GM21529 (cell line): Measurements from ENCODE around the gene GCNT3.
A peak's percentile ranks its signal among the peaks of the same experiment; 100 is the strongest.
"Not testable (repeated sequence)": the region's sequence is repeated elsewhere in the genome, so short reads cannot be mapped to it uniquely, and the experiment has no call there.

Experiments used
- ATAC-seq: cut with Tn5 transposase; IDR thresholded peaks from one replicate; pipeline ENCODE4 v1.9.1; 2021; ENCODE audit not compliant: unreplicated experiment

GCNT3 gene

DNA sequence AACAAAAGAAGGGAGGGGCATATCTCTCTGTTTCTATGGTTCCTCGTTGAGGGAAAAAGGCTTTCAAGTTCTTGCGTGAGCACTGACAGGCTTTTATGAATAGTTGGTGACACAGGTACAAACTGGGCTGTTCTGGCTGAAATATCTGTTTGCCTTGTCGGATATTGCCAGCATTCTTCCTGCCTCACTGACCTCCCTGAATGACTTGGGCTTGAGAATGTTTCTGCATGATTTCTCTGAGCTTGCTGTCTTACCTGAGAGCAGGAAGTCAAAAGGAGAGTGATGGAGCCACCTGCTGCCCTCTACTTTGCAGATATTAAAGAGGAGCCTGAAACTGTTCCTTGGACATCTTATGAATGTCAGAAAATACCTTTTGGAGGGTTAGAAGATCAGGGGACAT is 4.8 kb downstream of the GCNT3 start:
- ATAC-seq, result no peak

GRCh38 chr15:59618406-59618805 is 6.8 kb downstream of the GCNT3 start:
- no peak for ATAC-seq

DNA sequence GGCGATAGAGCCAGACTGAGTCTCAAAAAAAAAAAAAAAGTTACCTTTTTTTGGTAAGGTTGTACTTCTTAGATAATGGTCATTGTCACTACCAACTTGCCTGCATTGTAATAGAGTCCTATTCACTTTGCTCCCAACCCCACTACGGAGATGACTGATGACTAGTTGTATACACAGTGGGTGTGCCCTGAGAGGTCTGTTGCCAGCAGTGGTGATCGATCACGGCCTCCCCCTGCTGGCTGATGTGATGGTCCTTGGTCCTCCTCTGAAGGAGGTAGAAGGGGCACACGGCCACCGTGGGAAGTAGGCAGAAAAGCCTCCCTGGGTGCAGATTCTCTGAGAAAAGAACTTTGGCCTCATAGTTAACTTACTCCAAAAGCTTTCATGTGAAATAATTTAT is 10.7 kb downstream of the GCNT3 start:
- no peak for ATAC-seq

GRCh38 chr15:59632714-59633113 is 21.1 kb downstream of the GCNT3 start:
- ATAC-seq, result no peak

GRCh38 chr15:59636184-59636583 is 24.6 kb downstream of the GCNT3 start:
- ATAC-seq, result no peak

- ATAC-seq, result not testable (repeated sequence)
Measured at GRCh38 chr15:59637507-59637906, 25.9 kb downstream of the GCNT3 start.

- ATAC-seq, result no peak
Measured at GRCh38 chr15:59642351-59642750, 30.8 kb downstream of the GCNT3 start.

DNA sequence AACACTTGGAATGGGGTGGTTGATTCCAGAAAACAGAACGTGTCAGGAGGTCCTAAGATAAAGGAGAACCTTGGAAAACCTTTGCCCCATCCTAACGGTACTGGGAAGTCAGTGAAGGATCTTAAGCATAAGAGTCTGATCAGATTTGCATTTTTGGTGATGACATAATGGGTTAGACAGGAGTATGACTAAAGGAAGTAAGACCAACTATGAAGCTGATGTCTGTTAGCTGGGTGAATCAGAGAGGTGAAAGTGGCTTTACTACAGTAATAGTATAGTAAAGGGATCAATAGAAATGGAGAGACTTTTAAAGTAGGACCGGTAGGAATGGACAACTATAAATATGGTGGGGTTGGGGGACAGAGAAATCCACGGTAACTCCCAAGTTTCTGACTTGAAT is 33.2 kb downstream of the GCNT3 start:
- ATAC-seq, result no peak

GRCh38 chr15:59645812-59646211 is 34.2 kb downstream of the GCNT3 start:
- not testable (repeated sequence) for ATAC-seq

GRCh38 chr15:59646277-59646676 is 34.7 kb downstream of the GCNT3 start:
- no peak for ATAC-seq

GRCh38 chr15:59647085-59647484 is 35.5 kb downstream of the GCNT3 start:
- ATAC-seq, result no peak

DNA sequence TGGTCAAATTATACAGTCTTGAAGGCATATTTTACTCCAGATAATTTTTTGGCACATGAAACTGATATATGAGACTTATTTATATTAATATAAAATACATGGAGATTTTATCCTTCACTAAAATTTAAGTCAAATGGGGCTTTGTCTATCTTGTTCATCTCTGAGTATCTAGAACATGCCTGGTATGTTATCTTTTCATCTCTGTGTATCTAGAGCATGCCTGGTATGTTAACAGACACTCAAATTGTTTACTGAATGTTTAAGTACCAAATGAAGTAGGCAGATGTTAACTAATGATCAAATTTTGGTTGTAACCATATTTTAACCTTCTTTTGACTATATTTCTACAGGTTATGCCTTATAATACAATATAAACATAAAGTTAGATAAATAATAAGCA is 38.0 kb downstream of the GCNT3 start:
- no peak for ATAC-seq

DNA sequence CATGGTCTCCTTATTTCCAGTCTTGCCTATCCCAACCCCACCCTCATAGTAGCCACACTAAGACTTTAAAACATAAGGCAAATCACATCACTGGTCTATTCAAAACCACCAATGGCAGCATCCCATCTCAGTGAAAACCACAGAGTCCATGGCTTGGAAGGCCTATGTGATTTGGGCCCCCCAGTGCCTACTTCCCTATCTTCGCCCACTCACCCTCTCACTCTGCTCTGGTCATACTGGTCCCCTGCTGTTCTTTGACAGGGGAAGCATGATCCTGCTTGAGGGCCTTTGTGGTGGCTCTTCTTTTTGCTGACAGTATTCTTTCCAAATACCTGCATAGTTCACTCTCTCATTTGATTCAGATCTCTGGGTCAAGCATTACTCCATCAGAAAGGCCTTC is 42.5 kb downstream of the GCNT3 start:
- ATAC-seq, result no peak

DNA sequence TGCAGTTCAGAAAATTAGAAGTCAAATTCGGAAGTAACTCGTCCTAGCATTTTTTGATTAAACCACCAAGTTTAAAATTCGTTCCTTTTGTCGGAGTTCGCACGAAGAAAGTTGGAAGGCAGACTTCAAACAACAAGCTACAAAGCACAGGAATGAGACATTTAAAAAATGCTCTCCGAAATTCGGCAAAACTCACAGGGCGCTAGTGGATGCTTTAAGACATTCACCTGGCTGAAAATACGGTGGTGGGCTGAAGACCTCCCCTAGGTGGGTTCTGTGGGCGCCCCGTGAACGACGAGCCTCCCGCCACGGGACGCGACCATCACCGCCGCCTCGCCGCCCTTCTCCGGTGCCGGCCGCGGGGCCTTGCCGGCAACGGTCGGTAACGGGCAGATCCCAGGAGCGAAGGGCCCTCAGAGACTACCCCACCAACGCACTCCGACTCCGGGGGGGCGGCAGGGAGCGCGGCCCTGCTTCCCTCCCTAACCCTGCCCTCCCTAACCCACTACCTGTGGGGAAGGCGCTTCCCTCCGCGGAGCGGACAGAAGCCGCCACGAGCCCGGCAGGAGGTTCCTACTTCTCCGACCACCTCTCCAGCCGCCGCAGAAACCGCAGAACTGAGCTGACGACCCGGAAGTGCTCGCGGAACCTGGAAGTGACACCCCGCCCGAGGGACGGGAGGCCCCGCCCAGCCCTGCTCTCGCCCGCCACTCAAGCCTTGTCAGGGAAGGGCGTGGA is 45.5 kb downstream of the GCNT3 start, which contains the start of gene GTF2A2:
GTF2A2 (minus strand) TSS at position 619 of the 738 bp plus-strand sequence. CDS start 5,238 bp downstream, outside the sequence.
- ATAC-seq, result peak; percentile 99

GRCh38 chr15:59657635-59658125 is 46.1 kb downstream of the GCNT3 start:
- ATAC-seq, result peak; percentile 3

DNA sequence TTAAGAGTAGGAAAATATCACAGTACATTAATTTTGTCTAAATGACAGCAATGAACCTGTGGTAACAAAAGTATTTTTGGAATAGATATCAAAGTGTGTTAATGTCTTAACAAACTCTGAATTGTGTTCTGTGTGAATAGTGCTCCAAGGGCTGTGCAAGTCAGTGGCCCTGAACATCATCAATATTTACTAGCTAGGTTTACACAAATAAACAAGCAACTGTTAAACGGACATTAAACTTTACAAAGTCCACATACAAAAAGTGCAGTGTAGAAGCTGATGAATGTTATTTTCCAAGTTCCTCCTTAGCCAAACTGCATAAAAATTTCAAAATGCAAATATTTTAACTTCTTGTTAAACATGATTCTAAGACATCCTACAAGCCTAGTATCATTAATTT is 47.8 kb downstream of the GCNT3 start:
- ATAC-seq, result no peak

DNA sequence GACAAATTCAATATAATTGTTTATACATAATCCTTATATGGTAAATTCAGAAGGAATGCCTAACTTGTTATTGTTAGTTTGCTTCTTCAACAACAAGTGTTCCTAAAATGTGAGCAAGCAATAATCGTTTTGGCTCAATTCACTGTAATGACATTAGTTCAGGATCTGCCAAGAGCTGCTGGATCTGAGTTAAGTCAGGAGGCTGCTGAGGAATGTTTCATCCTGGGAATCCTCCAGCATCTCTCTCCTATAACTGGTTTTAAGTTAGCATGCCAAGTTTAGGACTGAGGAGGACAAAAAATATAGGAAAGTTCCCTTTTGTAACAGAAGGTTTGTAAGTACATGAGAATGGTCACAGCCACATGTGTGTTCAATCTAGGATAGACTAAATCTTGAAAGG is 50.7 kb downstream of the GCNT3 start:
- no peak for ATAC-seq

GRCh38 chr15:59668556-59668955 is 57.0 kb downstream of the GCNT3 start:
- ATAC-seq, result no peak
